Astrocyte of the hippocampus (primary cell): Measurements from ENCODE around the gene ATP8B4.
"Not testable (repeated sequence)": the region's sequence is repeated elsewhere in the genome, so short reads cannot be mapped to it uniquely, and the experiment has no call there.

ENCODE experiments used
- DNase-seq: peaks from one replicate; pipeline ENCODE4 v3.0.0; 2011; ENCODE audit warnings: low read depth, low spot score

The ATP8B4 gene

DNA sequence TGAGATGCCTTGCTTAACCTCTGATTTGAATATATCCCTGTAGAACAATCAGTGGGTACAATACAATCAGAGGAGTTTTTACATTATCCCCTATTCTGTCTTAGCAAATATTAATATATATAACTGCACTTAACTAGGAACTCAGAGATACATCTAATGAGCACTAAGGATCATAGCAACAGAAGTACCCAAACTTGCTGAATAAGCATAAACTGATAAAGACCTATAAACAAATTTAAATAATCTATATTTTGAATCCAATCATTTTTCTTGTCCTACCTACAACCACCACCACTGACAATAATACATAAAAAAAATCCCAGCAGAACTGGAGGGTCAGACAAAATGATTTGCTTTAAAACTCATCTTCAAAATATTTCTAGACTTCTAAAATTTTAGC, 106.2 kb downstream of the ATP8B4 start:
- DNase-seq = no peak

DNA sequence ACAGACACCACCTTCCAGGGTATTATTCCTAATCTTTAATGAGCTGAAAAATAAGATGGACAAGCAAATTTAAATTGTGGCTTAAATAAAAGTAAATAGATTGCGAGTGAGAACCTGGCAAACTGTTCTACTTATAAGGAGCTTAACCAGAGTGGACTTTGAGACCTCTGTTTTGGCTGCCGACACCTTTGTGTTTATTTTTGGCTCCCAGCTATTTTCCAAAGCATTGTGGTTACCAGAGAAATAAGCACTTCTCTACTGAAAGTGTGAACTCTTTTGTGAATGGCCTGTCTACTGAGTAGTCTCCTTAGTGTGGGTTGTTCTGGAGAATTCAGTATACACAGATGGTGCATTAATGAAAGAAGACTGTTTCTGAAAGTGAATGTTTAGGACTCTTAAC, 109.4 kb downstream of the ATP8B4 start:
- DNase-seq = peak; percentile 3

- DNase-seq = peak; percentile 76
These were observed 115.2 kb downstream of the ATP8B4 start for GRCh38 chr15:50003786-50004334.

DNA sequence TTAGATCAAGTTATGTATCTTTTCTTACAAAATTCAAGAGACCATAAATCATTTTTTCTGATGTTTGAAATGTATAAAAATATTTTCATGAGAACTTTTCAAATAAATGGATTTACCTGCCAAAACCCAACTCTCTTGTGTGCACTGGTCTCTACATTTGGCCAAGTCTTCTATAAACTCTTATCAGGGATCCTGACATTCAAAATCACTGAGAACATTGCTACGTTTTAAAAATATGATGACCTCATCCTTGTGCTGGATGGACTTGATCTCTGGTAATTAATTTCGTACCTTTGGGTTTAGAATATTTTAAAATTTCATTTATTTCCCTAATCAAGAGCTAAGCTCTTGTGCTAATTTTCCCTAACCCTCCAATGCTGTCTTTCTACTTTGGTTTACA, 127.4 kb downstream of the ATP8B4 start:
- DNase-seq = no peak

- no peak for DNase-seq
These were observed 128.0 kb downstream of the ATP8B4 start for GRCh38 chr15:49990835-49991545.

DNA sequence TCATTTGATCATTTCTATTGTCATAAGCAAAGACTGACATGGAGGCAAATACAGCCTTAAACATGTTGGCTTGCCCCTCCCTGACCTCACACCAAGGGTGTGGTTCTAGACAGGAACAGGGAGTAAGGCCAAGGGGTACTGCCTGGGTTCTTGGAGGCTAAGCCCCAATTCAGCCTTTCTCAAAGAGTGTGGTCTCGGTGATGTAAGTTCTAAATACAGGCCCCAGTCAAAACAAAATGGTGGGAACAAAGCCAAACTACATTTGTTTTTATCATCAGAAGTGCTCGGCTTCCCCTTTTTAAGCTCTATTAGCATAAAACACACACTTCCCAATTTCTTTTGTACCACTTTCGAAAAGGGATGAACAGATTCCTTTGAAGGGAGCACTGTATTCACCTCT, 129.5 kb downstream of the ATP8B4 start:
- no peak for DNase-seq

DNA sequence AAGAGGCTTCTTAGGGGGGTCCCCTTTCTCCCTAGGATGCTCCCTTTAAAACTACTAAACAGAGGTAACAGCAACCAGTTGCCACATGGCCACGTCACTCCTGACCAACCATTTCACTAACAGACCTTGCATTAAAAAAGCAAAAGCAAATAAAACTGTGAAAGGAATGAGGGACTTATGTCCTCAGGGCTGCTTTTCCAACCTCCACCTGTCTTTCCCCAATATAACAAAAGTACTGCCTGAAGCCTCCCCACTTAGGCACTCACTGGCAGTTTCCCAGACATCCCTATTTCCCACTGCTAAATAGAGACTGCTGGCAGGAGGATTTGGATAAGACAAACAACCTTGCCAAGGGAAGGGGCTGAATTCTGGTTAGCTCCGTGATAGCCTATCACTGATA, 130.3 kb downstream of the ATP8B4 start:
- no peak for DNase-seq

DNA sequence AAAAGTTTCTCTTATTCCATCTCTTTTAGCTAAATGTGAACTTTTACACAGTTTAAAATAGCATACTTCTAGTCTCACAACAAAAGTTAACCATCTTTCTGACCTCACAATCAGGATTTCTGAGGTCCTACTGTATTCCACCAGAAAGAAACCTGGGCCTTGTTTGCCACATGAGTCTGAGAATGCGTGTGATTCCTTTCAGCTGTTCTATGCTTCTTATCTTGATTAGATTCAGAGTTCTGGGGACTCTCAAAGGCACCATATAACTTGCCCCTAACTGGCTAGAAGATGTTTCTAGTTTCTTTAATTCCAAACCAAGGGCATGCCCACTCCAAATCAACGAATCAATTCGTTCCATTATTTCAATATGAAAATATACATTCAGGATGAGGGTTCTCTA, 131.1 kb downstream of the ATP8B4 start:
- DNase-seq = no peak

DNA sequence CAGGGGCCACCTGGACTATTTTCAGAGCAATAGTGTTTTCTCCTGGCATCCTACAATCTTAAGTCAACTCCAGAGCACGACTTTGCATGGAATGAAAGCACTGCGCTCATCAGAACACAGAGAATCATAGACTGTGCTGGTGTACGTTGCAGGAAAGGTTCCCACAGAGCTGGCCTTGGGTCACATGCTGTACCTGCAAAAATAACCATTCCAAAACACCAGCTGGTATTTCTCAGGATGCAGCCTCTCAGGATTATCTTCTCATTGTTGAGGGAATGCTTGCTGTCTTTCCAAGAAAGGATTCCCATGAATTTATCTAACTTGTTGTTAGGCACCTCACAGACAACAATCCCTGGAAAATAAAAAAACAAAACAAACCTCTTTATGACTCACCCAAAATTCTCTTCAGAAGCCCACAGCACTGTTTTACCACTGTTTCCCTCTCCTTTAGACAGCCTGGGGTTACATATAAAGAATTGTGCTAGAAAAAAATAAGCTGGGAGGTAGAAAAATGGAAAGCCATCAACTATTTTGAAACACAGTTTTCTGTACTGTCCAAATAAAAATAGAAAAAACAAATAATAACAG, 131.7 kb downstream of the ATP8B4 start:
- DNase-seq = no peak

DNA sequence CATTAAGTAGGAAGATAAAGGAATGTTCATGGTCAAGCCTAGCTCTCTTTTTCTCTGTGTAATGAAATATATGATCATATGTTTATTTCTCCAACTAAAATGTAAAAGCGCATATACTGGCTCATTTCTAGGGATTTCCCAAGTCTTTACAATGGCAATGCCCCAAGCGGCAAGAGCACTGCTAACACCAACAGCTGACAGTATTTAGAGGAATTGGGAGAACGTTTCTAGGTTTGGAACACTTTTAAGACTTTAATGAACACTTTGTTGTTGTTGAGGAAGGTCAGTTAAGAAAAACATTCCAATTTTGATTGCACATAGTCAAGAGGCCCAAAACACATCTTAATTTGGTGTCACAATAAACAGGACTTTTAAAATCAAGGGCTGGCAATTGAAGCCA, 132.7 kb downstream of the ATP8B4 start:
- DNase-seq = no peak

DNA sequence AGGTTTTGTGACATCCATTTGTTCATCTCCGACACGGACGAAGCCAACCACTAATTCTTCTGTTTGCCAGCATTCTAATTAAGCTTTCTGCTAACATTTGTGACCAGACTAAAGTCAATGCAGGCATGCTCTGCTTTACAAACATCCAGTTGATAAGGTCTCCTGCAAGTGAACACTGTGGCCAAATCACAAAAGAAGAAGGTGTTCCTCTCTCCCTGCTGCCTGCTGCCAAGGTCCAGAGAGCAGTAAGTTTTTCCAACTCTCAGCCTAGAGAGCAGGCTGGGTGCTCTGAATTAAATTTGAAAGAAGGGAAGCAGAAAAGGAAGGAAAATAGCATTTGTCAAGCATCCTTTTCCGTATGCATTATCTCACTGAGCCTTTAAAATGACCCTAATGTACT, 133.6 kb downstream of the ATP8B4 start:
- no peak for DNase-seq

DNA sequence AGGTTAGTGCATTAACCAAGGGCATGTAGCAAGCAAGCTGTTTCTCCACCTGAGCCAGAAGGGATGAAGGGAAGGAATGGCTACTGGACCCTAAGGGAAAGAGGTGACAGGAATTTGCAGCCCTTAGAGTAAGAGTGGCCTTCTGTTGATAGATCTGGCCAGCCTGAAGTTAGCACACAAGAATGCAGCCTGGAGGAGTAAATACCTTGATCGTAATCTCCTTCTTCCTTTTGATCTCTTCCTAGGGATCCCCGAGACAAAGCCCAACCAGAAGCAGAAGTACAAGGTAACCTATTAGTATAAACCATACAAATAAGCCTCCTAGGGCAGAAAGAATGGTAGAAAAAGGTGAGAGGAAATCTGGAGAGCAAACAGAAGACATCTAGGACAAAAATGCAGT, 134.6 kb downstream of the ATP8B4 start:
- DNase-seq = no peak

GRCh38 chr15:49982584-49982983, 136.4 kb downstream of the ATP8B4 start:
- no peak for DNase-seq

GRCh38 chr15:49979705-49980382, 139.2 kb downstream of the ATP8B4 start:
- no peak for DNase-seq

GRCh38 chr15:49978121-49978520, 140.9 kb downstream of the ATP8B4 start:
- no peak for DNase-seq

DNA sequence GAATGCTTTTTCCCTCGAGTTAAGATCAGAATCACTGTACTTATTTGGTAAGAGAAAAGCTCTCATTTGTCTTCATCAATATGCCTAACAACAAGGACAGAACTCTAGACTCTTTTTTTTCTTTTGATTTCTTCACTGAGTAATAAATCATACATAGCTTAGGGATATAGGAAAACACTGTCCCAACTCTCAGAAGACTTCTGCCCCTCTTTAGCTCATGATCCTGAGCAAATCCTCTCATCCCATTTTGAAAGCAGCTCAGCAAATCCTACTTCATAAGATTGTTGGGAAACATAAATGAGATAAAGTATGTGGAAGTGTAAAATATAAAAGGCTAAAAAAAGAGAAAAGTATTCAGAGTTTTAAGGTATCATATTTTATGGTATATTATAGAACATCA, 141.7 kb downstream of the ATP8B4 start:
- DNase-seq = no peak

- DNase-seq = no peak
These were observed 154.5 kb downstream of the ATP8B4 start for GRCh38 chr15:49964551-49964950.

GRCh38 chr15:49964061-49964460, 155.0 kb downstream of the ATP8B4 start:
- no peak for DNase-seq

GRCh38 chr15:49963033-49963772, 155.8 kb downstream of the ATP8B4 start:
- not testable (repeated sequence) for DNase-seq

- no peak for DNase-seq
These were observed 156.9 kb downstream of the ATP8B4 start for GRCh38 chr15:49962044-49962602.

- DNase-seq = no peak
These were observed 165.6 kb downstream of the ATP8B4 start for GRCh38 chr15:49953421-49953820.

DNA sequence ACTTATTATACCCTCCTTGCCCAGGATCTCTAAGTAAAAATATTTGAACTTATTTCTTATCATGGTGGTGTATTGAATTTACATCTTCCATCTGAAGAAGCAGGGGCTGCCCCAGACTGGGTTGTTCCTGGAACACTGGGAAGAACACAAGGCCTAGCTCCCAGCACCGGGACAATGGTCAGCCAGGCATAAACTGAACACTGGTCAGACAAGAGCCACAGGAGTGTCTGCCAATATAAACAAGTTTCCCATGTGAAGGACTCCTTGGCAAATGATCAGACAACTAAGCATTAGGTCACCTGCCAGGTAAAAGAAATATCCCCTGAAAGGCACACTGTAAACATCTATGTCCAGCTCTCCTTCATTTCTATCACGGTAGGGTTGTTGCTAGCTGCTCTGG, 172.4 kb downstream of the ATP8B4 start:
- DNase-seq = no peak
